HG03520 (cell line): Measurements from ENCODE around the gene LTBP2.
"Not testable (repeated sequence)": the region's sequence is repeated elsewhere in the genome, so short reads cannot be mapped to it uniquely, and the experiment has no call there.

Experiments used
- ATAC-seq: cut with Tn5 transposase; IDR thresholded peaks from one replicate; pipeline ENCODE4 v1.9.1; 2021; ENCODE audit warnings: mild to moderate bottlenecking, moderate library complexity; ENCODE audit not compliant: unreplicated experiment

The LTBP2 gene

DNA sequence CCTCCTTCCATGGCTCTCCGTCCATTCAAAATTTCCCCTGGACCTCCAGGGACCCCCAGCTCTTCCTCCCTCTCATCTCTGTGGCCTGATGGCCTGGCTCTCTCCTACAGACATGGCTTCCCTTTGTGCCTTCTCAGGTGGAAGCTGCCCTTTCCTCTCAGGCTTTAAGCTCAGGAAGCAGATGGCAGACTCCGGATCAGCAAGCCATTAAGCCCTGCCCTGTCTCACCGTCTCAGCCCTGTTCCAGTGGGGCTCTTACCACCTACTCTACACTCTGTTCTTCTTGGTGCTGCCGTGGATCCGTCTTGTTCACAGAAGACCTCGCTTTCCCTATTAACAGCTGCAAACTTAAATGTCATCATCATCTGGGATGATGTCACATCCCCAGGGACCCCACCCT is 152.1 kb downstream of the LTBP2 start:
- no peak for ATAC-seq

DNA sequence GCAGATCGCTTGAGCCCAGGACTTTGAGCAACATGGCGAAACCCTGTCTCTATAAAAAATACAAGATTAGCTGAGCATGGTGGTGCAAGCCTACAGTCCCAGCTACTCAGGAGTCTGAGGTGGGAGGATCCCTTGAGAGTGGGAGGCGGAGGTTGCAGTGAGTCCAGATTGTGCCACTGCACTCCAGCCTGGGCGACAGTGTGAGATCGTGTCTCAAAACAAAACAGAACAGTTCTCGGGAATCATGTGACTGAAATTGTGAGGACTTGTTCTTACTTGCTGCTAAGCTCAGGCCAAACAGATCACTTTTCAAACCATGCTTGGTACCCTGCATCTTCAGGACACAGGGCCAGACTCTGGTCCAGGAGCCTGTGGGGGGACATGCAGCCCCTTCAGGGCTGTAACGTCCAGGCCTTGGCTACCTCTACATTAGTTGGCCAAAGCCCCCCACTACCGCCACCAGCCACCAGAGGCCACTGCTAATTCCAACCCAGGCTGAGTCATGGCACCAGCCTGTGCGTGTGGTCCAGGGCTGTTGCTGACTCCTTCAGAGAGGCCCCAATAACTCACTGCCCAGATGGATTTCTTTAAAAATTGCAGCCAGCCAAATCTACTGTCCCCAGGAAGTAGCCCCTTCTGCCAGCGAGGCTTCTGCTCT is 152.6 kb downstream of the LTBP2 start:
- ATAC-seq: no peak

DNA sequence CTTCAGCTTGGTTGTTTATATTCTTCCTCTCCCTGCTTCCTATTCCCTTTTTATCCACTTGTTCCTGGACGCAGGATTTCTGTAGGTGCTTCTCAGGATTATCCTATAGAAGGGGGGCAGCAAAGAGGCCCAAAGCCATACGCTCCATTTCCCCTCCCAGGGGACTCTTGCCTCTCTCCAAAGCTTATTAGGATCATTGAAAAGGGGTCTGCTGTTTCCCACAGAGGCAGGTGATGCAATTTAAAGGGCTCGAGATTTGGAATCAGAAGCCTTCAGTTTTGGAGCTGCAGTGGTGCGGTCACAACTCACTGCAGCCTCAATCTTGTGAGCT is 154.5 kb downstream of the LTBP2 start:
- ATAC-seq: no peak

DNA sequence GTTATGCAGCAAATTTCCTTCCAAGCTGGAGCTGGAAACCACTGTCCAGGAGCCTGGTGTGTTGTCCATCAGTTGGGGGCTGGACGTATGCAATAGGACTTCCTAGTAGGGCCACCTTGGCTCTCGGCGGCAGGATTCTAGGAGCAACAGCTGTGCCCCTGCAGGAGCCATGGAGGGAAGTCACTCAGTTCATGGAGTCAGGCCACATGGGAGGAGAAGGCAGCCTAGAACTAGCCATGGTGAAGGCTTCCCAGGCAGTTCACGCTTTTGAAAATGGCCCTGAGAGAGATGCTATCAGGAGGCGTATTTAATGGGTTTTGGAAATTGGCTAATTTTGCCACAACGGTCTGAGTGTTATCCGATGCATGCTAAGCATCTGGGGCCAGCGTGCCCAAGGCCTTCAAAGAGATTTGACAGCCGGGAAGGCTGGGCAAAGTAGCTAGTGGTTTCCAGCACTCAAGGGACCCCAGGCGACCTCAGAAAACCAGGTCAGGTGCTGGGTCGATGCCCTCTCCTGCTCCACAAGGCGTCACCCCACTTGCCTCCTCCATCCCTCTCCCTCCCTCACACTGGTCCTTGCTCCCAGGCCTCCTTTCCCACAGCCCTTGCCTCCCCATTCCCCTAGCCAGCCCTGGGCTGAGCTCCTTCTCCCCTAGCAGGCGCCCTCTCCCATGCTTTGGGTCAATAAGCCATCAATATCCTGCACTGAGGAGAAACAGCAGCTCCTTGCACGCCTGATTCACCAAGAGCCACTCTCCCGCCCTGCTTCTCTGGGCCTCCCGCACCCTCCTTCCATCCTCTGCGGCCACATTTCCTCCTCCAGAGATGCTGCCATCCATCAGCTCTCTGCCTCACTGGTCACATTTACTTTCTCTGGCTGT is 155.1 kb downstream of the LTBP2 start:
- ATAC-seq: no peak

DNA sequence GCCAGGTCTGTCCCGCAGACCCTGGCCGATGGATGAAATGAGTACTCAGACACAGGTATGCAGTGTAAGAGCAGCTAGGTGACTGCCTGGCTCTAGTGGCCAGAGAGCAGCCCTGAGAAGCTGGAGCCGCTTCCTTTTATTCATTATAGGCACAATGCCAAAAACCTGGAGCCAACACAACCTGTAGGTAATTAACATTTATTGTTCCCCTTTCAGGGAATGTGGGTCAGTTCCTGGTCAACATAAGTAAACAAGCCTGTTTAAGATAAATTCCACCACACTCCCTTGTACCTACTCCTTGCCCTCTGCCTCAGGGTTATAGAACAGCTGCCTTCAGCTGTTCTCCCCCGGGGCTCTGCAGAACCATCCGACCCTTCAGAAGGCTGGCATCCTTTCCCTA is 157.6 kb downstream of the LTBP2 start:
- not testable (repeated sequence) for ATAC-seq
